Thyroid gland (tissue), 4 donors: ENCODE data around the gene KCNQ1.

Experiments used
- CTCF ChIP-seq, 6 experiments: fragments of 200-600 bp in 3 of 6; fragments of 450-650 bp in 3 of 6; sonication (generic) in 3 of 6; IDR thresholded peaks; one replicate each; pipeline ENCODE4 v1.5.1; 2016 to 2019; ENCODE audit warnings: antibody characterized with exemption in 6 of 6, mild to moderate bottlenecking in 2 of 6, inconsistent platforms in 1 of 6, moderate library complexity in 1 of 6
- POLR2A ChIP-seq, 2 donors: fragments of 450-650 bp; IDR thresholded peaks; one replicate each; pipeline ENCODE4 v1.6.1; 2017; ENCODE audit warnings: antibody characterized with exemption in 2 of 2, mild to moderate bottlenecking in 2 of 2, moderate library complexity in 1 of 2

DNA sequence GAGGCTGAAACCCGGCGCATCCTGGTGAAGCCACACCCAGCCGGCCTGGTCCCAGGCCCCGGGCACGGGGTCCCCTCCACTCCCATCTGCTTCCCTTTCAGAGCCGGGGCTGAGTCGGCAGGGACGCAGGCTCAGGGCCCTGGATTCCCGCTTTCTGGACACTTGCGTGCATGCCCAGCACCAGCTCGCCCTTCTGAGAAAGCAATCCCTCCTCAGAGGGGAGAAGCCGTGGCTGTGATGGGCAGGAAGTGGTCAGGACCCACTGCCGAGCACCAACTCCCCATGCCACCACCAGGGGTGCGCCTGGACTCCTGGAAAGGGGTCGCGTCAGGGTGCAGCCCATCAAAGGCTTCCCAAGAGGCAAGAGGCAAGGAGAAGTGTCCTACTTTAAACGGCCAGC is 425.7 kb downstream of the KCNQ1 start:
- TF ChIP-seq POLR2A (IDR thresholded peaks at IDR 0.05) (no peak), CTCF (IDR thresholded peaks at IDR 0.05) (no peak)
